GM18867 (cell line): ENCODE results near the gene PLOD3.

Source experiments
- ATAC-seq: cut with Tn5 transposase; IDR thresholded peaks from one replicate; pipeline ENCODE4 v1.9.1; 2021; ENCODE audit warnings: mild to moderate bottlenecking, moderate library complexity; ENCODE audit not compliant: unreplicated experiment

PLOD3 gene

DNA sequence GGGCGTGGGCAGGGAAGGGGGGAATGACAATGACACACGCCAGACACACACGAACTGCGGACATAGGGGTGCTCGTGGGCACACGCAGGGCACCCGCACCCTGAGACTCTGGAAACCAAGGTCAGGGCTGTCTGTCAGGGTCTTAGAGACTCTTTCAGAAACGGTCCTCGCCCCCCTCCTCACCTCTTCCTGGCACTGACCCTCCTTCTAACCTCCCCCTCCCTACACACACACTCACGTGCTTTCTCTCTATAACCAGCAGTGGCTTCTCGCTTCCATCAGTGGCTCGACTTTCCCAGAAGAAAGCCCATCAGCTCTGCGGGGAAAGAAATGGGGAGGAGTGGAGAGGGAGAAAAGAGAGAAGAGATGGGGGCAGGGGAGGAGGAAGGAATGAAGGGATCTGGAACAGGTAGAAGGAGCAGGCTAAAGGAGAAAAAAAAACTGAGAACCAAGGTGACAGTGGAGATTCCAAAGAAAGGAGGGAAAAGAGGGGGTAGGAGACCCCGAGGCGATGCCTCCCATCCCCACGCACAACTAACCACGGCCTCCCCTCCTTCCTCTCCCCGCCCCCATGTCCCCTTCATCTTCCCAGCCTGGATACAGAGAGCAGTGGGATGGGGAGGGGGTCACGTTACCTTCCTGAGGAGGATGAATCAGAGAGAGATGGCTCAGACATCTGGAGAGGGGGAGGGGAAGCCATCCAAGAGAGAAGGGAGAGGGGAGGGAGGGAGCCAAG, 50.3 kb downstream of the PLOD3 start:
- no peak for ATAC-seq

DNA sequence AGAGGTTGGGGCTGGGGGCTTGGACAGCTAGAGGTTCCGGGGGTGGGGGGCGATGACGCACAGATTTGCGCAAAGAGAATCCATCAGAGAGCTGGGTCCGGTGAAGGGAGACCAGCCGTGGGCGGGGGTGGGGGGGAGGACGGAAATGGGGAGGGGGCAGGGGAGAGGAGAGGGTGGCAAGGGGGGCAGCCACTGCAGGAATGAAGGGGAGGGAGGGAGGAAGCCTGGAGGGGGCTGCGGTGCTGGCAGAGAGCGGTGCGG, 50.8 kb downstream of the PLOD3 start:
- no peak for ATAC-seq

DNA sequence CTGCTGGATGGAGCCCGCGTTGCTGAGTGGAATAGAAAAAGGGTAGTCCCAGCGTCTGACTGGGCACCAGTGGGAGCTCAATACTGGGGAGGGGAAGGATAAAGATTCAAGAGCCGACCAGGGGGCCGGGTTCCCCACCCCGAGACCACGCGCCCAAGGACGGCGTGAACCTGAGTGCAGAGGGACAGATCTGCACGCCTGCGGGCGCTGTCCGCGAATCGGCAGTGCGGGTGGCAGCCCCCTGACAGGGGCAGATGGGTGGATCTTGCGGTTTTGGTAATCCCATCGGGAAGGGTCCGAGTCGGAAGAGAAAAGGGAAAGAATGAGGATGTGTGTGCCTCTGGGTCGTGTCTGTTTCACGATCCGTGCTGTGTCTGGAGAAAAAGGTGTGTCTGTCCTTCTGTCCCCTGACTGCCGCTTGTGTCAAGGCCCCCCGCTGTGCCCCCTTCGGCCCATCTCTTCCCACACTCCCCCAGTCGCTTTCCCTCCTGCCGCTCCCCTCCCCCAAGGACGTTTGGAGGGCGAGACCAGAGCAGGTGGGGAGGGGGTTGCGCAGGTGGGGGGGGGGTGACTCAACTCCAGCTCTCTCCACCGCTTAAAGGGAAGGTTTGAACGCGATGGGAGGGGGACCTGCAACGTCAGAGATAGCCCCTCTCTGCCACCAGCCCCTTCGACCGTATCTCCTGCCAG, 51.3 kb downstream of the PLOD3 start:
- no peak for ATAC-seq

DNA sequence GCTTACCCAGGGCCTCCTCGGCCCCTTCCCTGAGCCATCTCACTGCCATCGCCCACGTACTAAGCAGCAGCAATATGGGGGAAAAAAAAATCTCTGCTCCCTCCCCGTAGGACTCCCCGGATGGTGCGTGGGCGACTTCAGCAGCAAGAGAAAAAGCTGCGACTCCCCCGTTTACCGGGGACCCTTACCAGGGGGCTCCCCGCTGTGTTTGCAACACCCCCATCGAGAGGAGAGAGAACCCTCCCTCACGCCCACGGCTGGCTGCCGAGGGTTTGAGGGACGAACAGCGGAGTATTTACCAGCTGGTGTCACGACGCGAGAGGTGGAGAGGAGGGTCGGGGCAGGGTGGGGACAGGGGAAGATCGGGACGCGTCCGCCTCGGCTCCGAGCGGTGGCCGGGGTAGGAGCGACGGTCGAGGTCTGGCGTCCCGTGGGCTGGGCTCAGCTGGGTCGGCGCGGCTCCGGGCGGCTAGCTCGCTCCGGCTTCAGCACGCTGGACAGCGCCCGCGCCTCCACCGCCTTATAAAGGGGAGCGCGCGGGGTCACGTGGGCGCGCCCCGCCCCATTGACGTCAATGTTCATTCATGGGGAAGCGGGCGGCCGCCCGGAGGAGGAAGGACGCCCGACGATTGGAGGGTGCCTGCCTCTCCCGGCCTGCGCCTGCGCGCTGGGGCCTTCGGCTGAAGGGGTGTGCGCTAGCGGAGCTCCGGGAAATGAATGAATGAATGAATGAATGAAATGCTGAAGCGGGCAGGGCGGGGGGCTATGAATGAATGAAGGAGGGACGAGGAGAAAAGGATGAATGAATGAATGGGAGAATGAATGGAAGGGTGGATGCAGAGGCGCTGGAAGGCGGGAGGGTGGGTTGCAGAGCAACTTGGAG, 52.1 kb downstream of the PLOD3 start, which contains the start of gene VGF:
VGF (minus strand) TSS at position 495 of the 883 bp plus-strand sequence. CDS start 726 bp downstream, outside the sequence.
- peak; percentile 81 for ATAC-seq

DNA sequence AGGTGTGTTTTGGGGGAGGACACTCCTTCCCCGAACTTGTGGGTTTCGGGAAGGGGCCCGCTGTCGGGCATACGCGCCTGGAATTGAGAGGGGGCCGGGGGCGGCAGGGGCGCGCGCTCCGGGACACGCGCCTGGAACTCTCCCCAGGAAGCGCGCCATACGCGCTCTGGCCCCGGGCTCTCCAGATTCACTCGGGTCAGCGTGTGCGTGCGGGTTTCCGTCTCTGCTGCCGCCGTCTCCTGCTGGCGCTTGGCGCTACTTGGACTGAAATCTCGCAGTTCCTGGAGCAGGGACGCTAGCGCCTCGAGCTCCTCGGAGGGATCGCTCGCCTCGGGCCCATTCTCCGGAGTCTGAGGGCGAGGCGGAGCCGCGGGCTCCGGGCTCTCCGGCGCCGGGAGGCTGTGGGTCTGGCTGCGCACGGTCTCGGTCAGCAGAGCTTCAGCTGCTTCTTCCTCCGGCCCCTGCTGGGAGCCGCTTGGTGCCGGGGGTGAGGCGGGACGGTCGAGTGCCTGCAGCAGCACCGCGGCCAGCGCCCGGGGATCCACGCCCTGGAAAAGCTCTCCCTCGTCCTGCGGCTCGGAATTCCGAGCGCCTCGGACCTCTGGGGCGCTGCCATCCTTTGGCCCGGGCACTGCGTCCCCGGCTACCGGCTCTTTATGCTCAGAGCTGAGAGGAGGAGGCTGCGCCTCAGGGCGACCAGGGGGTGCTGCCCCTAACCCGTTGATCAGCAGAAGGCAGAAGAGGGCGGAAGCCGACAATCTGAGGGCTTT, 53.1 kb downstream of the PLOD3 start:
- ATAC-seq: no peak

DNA sequence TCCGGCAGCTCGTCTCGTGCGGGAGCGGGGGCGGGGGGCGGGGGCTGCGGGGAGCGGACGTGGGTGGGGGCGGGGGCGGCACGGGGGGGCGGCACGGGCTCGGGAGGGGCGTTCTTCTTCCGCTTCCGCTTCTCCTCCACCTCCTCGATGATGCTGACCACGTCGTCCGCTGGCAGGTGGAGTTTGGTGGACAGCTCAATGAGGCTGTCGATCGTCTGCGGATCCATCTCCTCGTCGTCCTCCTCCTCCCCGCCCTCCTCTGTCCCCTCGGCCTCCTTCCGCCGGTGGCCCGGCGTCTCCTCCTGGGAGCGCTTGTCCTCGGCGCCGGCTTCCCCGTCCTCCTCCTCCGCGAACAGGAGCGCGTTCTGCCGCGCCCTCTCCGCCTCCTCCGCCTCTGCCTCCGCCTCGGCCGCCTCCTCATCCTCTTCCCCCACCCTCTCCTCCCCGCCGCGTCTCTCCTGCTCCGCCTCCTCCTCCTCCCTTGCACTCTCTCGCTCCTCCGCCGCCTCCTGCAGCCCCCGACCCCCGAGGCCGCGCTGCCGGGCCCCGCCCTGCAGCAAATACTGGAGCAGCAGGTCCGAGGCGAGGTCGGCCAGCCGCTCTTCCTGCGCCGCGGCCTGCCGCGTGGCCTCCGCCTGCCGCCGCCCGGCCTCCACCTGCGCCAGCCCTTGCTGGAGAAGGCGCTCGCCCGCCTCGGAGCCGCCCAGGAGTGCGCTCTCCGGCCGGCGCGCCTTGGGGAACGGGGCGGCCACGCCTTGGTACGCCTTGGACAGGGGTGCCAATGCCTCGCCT, 53.9 kb downstream of the PLOD3 start:
- ATAC-seq: no peak

DNA sequence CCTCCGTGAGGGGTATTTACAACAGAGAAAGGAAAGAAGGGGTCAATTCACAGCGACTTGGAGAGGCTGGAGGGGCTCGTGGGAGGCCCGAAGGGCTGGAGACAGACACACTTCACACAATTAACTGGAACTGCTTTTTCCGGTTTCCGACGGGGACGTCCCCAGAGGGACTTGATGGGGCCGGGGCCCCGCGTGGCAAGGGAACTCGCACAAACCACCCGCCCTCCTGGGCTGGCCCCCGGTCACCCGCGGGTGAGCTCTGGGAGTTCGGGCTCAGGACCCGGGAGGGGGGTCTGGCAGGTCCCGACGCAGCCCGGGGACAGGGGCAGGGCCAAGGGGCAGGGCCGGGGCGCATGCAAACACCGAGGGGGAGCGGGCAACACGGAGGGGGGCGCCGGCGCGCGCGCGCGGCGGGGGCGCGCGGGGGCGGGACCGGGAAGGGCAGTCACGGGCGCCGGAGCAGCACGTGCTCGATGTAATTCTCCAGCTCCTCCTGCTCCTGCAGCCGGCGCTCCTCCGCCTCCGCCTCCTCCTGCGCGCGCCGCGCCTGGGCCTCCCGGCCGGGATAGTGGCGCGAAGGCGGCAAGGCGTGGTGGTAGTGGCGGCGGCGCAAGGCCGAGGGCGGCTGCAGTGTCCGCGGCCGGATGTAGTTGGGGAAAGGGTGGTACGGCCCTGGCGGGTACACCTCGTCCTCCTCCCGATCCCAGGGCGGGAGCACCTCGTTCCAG, 54.7 kb downstream of the PLOD3 start:
- no peak for ATAC-seq

DNA sequence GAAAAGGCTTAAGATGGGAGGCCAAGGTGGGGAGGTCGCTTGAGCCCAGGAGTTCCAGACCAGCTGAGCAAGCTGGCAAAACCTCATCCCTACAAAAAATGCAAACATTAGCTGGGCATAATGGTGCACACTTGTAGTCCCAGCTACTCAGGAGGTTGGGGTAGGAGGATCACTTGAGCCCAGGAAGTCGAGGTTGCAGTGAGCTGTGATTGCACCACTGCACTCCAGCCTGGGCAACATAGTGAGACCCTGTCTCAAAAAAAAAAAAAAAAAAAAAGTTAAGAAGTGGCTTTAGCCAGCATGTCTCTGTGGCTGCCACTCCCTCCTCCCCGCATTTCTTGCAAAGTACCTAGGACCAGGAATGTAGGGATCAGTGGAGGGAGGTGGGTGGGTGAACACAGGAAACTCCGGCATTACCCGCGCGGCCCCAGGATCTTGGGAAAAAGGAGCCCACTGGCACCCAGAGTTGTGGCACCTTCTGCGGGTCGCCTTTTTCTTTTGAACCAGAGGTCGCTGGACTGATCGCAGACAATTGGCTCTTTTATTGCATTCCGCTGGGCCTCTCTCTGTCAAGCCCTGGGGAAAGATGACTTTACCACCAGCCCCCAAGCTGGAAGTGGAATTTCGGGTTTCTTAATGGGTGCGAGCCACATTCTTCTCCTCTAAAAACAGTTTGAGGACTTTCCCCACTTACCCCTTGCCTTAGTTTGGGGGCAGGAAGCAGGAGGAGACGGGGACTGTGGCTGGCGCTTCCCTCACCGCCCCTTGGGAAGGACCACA, 55.5 kb downstream of the PLOD3 start:
- no peak for ATAC-seq

DNA sequence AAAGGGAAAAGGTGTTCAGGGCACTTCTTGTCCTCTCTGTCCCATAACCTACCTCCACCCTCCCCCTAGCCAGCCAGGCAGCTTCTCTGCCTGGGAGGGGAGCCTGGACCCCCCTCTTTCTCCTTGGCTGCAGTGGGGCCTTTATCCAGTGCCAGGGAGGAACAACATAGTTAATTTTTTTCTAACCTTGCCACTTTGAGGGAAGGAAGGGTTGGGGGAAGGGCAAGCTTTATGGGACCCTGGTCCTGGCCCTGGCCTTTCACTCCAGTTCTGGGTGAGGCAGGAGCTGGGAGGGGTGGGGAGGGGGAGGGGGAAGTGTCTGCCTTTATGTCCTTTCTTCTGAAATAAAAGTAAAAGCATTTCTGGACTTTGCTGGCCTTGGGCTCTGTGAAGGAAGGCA, 56.5 kb downstream of the PLOD3 start:
- ATAC-seq: no peak

DNA sequence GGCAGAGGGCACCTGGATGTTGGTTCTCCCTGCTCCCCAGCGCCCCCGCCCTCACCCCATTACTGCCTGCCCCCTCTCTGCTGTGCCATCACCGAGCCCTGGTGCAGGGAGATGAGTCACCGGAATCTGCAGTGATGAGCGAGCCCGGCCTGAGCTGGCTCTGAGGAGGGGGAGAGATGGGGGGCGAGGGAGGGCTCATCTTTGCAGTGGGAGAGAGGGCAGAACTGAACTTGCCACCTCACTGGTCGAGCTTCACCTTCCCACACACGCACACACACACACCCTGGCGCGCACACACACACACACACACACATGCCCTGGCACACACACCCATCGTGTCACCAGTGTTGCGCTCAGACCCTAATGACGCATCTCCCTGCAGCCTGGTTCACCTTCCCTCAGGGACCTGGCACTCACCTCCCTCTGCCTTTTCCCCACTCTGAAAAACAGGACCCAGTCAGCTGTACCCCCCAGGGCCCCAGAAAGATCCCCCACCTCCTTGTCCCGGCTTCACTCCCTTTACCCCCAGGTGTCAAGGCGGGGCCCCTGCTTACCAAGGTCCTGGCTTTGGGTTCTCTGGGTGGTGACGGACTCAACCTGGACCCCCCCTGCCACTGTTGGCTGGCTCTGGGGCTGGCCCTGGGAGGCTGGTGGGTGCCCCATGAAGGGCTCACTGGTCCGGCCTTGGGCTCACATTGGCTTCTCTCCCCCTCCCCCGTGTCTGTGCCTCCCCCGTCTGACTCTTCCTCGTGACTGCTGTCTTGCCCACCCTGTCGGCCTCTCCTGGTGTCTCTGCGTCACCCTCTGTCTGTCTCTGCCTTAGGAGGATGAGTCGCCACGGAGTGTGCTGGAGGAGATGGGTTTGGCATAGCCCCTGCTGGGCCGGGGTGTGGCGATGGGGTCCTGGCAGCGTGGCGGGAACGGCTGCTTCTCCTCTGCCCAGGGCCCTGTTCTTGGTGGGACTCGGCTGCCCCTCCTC, 57.4 kb downstream of the PLOD3 start:
- ATAC-seq: no peak

DNA sequence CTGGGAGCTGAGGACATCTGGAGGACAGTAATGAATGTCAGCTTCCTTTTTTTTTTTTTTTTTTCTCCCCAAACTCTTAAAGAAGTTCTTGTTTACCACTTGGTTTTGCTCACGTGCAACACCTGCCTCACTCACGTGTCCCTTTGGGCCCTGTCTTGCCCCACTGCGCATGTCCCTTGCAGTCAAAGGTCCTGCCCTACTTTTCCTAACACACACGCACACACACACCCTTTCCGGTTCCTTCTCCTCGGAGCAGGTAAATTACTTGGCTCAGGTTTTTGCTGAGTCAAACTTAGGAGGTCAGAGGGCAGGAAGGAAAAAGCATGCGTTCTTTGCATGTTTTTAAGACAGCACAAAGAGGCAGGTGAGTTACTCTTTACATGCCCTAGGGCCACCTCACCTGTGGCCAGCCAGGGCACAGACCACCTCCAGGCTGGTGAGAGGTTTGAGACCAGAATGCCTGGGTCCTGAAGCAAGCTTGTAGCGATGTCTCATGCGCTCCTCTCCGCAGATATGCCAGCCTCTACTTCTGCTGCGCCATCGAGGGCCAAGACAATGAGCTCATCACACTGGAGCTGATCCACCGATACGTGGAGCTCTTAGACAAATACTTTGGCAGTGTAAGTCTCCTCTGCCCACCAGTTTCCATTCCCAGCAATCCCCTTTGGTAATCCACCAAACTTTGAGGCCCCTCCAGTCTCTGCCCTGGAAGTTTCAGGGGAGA, 60.4 kb downstream of the PLOD3 start:
- ATAC-seq: no peak

DNA sequence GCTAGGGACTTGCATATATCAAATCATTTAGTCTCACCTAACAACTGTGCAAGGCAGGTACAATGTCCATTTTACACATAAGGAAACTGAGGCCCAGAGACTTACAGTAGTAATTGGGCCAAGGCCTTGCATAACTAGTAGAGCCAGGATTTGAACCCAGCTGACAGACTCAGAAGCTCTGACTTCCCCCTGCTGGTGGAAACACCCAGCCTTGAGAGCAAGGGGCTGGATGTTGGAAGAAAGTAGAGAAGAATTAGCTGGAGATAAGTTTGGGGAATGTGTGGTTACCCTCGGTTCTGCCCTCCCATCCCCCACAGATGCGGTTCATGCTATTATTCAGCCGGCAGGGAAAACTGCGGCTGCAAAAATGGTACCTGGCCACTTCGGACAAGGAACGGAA, 61.1 kb downstream of the PLOD3 start:
- no peak for ATAC-seq
